GM23248 (cell line): ENCODE measurements around the gene IFT43.

Experiments
- EZH2 ChIP-seq: fragments of 200-600 bp; sonication (generic); IDR thresholded peaks from 2 replicates; pipeline ENCODE4 v1.6.1; 2018; ENCODE audit warnings: antibody characterized with exemption, mild to moderate bottlenecking; ENCODE audit not compliant: insufficient read depth, poor library complexity, severe bottlenecking
- EZH2phosphoT487 ChIP-seq: fragments of 200-600 bp; sonication (generic); IDR thresholded peaks from 2 replicates; pipeline ENCODE4 v1.6.1; 2018; ENCODE audit warnings: antibody characterized with exemption, moderate library complexity, mild to moderate bottlenecking, low read depth; ENCODE audit not compliant: insufficient read depth

DNA sequence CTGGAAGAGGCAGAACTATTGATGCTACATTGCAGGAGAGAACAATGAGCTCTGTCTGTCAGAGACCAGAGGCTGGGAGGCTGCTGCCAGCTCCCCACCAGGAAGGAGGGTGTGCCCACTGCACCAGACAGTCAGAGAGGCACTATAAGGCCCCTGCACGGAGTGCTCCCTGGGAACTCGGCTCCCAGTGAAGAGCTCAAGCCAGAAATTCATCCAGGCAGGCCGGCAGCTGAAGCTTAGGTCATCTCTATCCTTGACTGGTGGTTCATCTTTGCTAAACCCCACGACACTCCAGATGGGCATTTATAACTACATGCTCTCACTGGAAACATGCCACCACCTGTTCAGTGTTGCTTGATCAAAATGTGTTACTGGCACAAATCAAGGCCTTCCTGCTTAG, 101.1 kb downstream of the IFT43 start:
- TF ChIP-seq EZH2 (no peak), EZH2phosphoT487 (no peak)
